Lower leg skin (tissue), 3 donors: ENCODE data around the gene NFIB.

Experiments
- CTCF ChIP-seq, 3 donors: fragments of 450-650 bp; IDR thresholded peaks; one replicate each; pipeline ENCODE4 v1.5.1; 2016; ENCODE audit warnings: antibody characterized with exemption in 3 of 3, mild to moderate bottlenecking in 3 of 3, moderate library complexity in 2 of 3
- POLR2A ChIP-seq, 2 donors: fragments of 450-650 bp; IDR thresholded peaks; one replicate each; pipeline ENCODE4 v1.6.1; 2016 to 2017; ENCODE audit warnings: antibody characterized with exemption in 2 of 2, mild to moderate bottlenecking in 1 of 2, moderate library complexity in 1 of 2

GRCh38 chr9:14277761-14278160 lies 36.2 kb downstream of the NFIB start:
- TF ChIP-seq CTCF (IDR thresholded peaks at IDR 0.05) (no peak), POLR2A (IDR thresholded peaks at IDR 0.05) (no peak)
